SU-DHL-6 (cell line): Measurements from ENCODE around the gene RABEP1.

Experiments used
- H2AFZ ChIP-seq: fragments of 200-600 bp; sonication (generic); 2 replicates; pipeline ENCODE4 v1.6.1; 2014; ENCODE audit warnings: low read depth, mild to moderate bottlenecking, moderate library complexity, mixed read lengths, antibody characterized with exemption, low read length; ENCODE audit not compliant: severe bottlenecking
- H3F3A ChIP-seq: fragments of 200-600 bp; shearing (Covaris generic); 2 replicates; pipeline ENCODE4 v1.6.0; 2016; ENCODE audit warnings: antibody characterized with exemption, mild to moderate bottlenecking; ENCODE audit not compliant: insufficient read depth
- H3K27ac ChIP-seq: fragments of 200-600 bp; sonication (generic); 2 replicates; pipeline ENCODE4 v1.5.1; 2016; ENCODE audit warnings: low read depth, mild to moderate bottlenecking, low read length, moderate library complexity, mixed read lengths
- H3K27me3 ChIP-seq: fragments of 200-600 bp; sonication (generic), shearing (Covaris generic); 2 replicates; pipeline ENCODE4 v1.6.0; 2014; ENCODE audit warnings: mild to moderate bottlenecking, low read length
- H3K36me3 ChIP-seq: fragments of 200-600 bp; sonication (generic); 2 replicates; pipeline ENCODE4 v1.6.1; 2014; ENCODE audit warnings: mild to moderate bottlenecking, low read length, mixed read lengths
- H3K4me2 ChIP-seq: fragments of 300-600, 200-600 bp; shearing (Covaris generic), sonication (generic); 2 replicates; pipeline ENCODE4 v1.6.0; 2014; ENCODE audit warnings: low read length, low read depth, mild to moderate bottlenecking; ENCODE audit not compliant: poor library complexity, severe bottlenecking
- H3K4me3 ChIP-seq: fragments of 200-600 bp; sonication (generic); 2 replicates; pipeline ENCODE4 v1.5.1; 2014; ENCODE audit warnings: antibody characterized with exemption, low read length, mild to moderate bottlenecking, mixed read lengths; ENCODE audit not compliant: insufficient read depth, poor library complexity, severe bottlenecking
- H3K79me2 ChIP-seq: fragments of 200-600 bp; sonication (generic); 2 replicates; pipeline ENCODE4 v1.6.1; 2014; ENCODE audit warnings: mild to moderate bottlenecking, low read length, moderate library complexity; ENCODE audit not compliant: insufficient read depth
- H3K9ac ChIP-seq: fragments of 200-600 bp; sonication (generic); 2 replicates; pipeline ENCODE4 v1.7.0; 2014; ENCODE audit warnings: mild to moderate bottlenecking, low read length
- H3K9me2 ChIP-seq: fragments of 200-600 bp; sonication (generic); replicated peaks from 2 replicates; pipeline ENCODE4 v1.6.1; 2014; ENCODE audit warnings: low read length; ENCODE audit not compliant: insufficient read depth
- H3K9me3 ChIP-seq: fragments of 200-600 bp; sonication (generic); 2 replicates; pipeline ENCODE4 v1.6.1; 2014; ENCODE audit warnings: low read length, mixed read lengths; ENCODE audit not compliant: insufficient read depth
- H4K20me1 ChIP-seq: fragments of 200-600 bp; sonication (generic); 2 replicates; pipeline ENCODE4 v1.6.1; 2014; ENCODE audit warnings: low read depth, mild to moderate bottlenecking, antibody characterized with exemption, low read length, moderate library complexity, mixed read lengths
- EZH2phosphoT487 ChIP-seq: fragments of 200-600 bp; sonication (generic), shearing (Covaris generic); conservative IDR thresholded peaks from 2 replicates; pipeline ENCODE4 v1.6.1; 2018; ENCODE audit warnings: mild to moderate bottlenecking, antibody characterized with exemption, low read length, moderate library complexity, mixed read lengths
- TF ChIP-seq, protein P1 (sequence below): fragments of 200-600 bp; sonication (generic); IDR thresholded peaks from one replicate; pipeline ENCODE4 v1.5.1; 2017; ENCODE audit warnings: antibody characterized with exemption, mild to moderate bottlenecking, low read length, moderate library complexity; ENCODE audit not compliant: insufficient read depth, poor library complexity, severe bottlenecking

RABEP1 gene

GRCh38 chr17:5379351-5380107, 97.4 kb downstream of the RABEP1 start:
- no peak for TF ChIP-seq EZH2phosphoT487
- TF ChIP-seq, protein P1, sequence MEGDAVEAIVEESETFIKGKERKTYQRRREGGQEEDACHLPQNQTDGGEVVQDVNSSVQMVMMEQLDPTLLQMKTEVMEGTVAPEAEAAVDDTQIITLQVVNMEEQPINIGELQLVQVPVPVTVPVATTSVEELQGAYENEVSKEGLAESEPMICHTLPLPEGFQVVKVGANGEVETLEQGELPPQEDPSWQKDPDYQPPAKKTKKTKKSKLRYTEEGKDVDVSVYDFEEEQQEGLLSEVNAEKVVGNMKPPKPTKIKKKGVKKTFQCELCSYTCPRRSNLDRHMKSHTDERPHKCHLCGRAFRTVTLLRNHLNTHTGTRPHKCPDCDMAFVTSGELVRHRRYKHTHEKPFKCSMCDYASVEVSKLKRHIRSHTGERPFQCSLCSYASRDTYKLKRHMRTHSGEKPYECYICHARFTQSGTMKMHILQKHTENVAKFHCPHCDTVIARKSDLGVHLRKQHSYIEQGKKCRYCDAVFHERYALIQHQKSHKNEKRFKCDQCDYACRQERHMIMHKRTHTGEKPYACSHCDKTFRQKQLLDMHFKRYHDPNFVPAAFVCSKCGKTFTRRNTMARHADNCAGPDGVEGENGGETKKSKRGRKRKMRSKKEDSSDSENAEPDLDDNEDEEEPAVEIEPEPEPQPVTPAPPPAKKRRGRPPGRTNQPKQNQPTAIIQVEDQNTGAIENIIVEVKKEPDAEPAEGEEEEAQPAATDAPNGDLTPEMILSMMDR: no peak
- Histone ChIP-seq H3K36me3 (peaks cover 45% of the 10 kb centered on the region), H2AFZ (no peak overlapping the region), H3K79me2 (no peaks in the 10 kb centered on the region), H3K9me2 (no peaks in the 10 kb centered on the region), H3K27ac (no peak overlapping the region), H3K4me2 (no peak overlapping the region), H3K27me3 (no peaks in the 10 kb centered on the region), H3F3A (peaks cover 68% of the 10 kb centered on the region), H4K20me1 (no peaks in the 10 kb centered on the region), H3K4me3 (no peak overlapping the region), H3K9me3 (no peaks in the 10 kb centered on the region), H3K9ac (no peak overlapping the region)

- Histone ChIP-seq H3K36me3 (peaks cover 48% of the 10 kb centered on the region), H4K20me1 (no peaks in the 10 kb centered on the region), H3K79me2 (no peaks in the 10 kb centered on the region), H3K9me3 (no peaks in the 10 kb centered on the region), H2AFZ (no peak overlapping the region), H3K9me2 (no peaks in the 10 kb centered on the region), H3K4me2 (no peak overlapping the region), H3K27me3 (no peaks in the 10 kb centered on the region), H3K9ac (no peak overlapping the region), H3K4me3 (no peak overlapping the region), H3K27ac (peak overlapping the region; percentile 2; the same call in 1 of the 2 replicates), H3F3A (peaks cover 74% of the 10 kb centered on the region)
- no peak for TF ChIP-seq EZH2phosphoT487
- TF ChIP-seq, protein P1: no peak
These were observed 98.5 kb downstream of the RABEP1 start for GRCh38 chr17:5380491-5381135.

- no peak overlapping the region for H3K9ac ChIP-seq
- H3K4me3 ChIP-seq: no peak overlapping the region
- no peaks in the 10 kb centered on the region for H4K20me1 ChIP-seq
- no peak overlapping the region for H3K27ac ChIP-seq
- H3K36me3 ChIP-seq: peaks cover 52% of the 10 kb centered on the region
- peaks cover 75% of the 10 kb centered on the region for H3F3A ChIP-seq
- no peaks in the 10 kb centered on the region for H3K9me3 ChIP-seq
- no peak for TF ChIP-seq EZH2phosphoT487
- TF ChIP-seq, protein P1: no peak
- H3K9me2 ChIP-seq: no peaks in the 10 kb centered on the region
- H2AFZ ChIP-seq: no peak overlapping the region
- no peaks in the 10 kb centered on the region for H3K27me3 ChIP-seq
- no peak overlapping the region for H3K4me2 ChIP-seq
- no peaks in the 10 kb centered on the region for H3K79me2 ChIP-seq
These were observed 99.5 kb downstream of the RABEP1 start for GRCh38 chr17:5381542-5381941.
